ENCODE results near the gene SPC24. TPM values are rescaled to one million over a fixed set of nuclear protein-coding genes. Genes with fewer than 3 reads are reported as not detected.

SPC24 gene
- total and polyA plus RNA-seq, 9 of the 15 experiments (the other 6 are each of a cell fraction or from before 2014, with no cell fraction given), result 18.2 to 154 (median 60.9) TPM

DNA sequence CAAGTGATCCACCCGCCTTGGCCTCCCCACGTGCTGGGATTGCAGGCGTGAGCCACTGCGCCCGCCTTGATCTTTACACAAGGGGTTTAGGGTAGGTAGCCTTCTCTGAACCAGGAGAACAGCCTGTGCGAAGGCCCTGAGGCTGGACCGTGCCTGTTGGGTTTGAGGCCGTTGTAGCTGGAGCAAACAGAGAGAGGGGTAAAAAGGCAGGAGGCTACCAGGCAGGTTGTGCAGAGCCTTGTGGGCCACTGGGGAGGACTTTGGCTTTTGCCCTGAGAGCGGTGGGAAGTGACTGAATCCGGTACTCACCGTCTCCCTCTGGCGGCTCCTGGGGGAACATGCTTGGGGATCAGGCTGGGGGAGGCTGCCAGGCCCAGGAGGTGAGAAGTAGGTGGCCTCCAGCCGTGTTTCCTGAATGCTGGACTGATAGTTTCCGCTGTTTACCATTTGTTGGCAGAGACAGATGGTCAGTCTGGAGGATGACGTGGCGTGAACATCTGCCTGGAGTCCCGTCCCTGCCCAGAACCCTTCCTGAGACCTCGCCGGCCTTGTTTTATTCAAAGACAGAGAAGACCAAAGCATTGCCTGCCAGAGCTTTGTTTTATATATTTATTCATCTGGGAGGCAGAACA, 24.6 kb downstream of the SPC24 start (continued):
- TF ChIP-seq CBX1 (IDR thresholded peaks at IDR 0.05; ENCODE audit: low read depth) (0 out of 2 replicates have a peak, but pooled peaks have one; percentile 26), SMC3 (conservative IDR thresholded peaks at IDR 0.05; ENCODE audit: insufficient read depth, low read depth, low read length) (peak; percentile 64), L3MBTL2 (IDR thresholded peaks at IDR 0.05) (peak; percentile 57; the same call in 1 of the 2 replicates)

DNA sequence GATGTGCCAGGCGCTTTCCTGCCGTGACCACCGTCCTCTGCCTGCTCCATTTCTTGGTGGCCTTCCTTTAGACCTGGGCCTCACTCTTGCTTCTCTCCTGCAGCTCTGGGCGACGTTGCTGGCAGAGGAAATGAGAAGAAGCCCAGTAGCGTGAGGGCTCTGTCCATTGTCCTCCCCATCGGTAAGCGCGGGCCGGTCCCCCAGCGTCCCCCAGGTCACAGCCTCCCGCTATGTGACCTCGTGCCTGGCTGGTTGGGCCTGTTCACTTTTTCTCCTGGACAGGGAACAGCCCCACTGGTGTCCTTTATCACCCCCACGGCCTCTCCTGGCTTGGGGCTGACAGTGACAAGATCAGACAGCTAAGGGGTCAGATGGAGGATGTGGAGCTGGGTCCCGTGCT, 27.7 kb downstream of the SPC24 start:
- 92% methylated on average over 14 of the region's 15 CpGs for WGBS (ENCODE audit: insufficient coverage, low coverage, missing lambda C conversion rate)
- Histone ChIP-seq H3K27ac (ENCODE audit: extremely low read depth, low read depth, low read length) (no peak overlapping the region), H3K9me1 (ENCODE audit: control insufficient read depth, insufficient read depth, low read length) (peaks cover 3% of the 10 kb centered on the region), H3K4me1 (replicated peaks in 1 of 2; ENCODE audit: control insufficient read depth in 2 of 2, insufficient read depth in 2 of 2, low read length in 2 of 2) (peaks cover 0 to 4% of the 10 kb centered on the region in 2 experiments; a peak in 2 of 5 replicates), H3K27me3 (ENCODE audit: control insufficient read depth in 2 of 2, insufficient read depth in 2 of 2, low read length in 2 of 2) (no peaks in the 10 kb centered on the region), H4K20me1 (replicated peaks; ENCODE audit: control insufficient read depth, insufficient read depth, low read length) (peaks cover 24% of the 10 kb centered on the region), H3K9me3 (replicated peaks; ENCODE audit: control insufficient read depth, insufficient read depth, low read depth, low read length) (no peaks in the 10 kb centered on the region), H2AFZ (ENCODE audit: low read depth, low read length) (no peak overlapping the region), H3K36me3 (ENCODE audit: control insufficient read depth, insufficient read depth, low read length) (peaks cover 99% of the 10 kb centered on the region), H3K79me2 (ENCODE audit: control insufficient read depth, insufficient read depth, low read length) (peaks cover 15% of the 10 kb centered on the region), H3K4me3 (no peak overlapping the region), H3K9ac (ENCODE audit: insufficient read depth in 1 of 2, low read depth in 2 of 2, low read length in 2 of 2) (no peak overlapping the region), H3K4me2 (ENCODE audit: insufficient read depth, low read length) (no peak overlapping the region)
- FAIRE-seq, result no peak
- ChIA-PET POLR2A (interaction anchor here (1.1 kb wide), 1 partner anchor 10 kb away, joined by 3 read pairs; no protein-coding TSS in a partner anchor), CTCF (ENCODE audit: low intra/inter-chr PET ratio) (interaction anchor here (0.9 kb wide), 1 partner anchor 92 kb away, joined by 4 read pairs; no protein-coding TSS in a partner anchor)
- in situ Hi-C loops (cut with MboI), result no loop called here
- no TSS peak for BruUV-seq (replicated peaks)
- DNase-seq (ENCODE audit: extremely low read depth in 1 of 4, low spot score in 3 of 4), result no peak
- intact Hi-C loops (cut with micrococcal nuclease), result loop anchor here (5.0 kb wide), 1 partner anchor 91 kb away; no protein-coding TSS in a partner anchor
- ATAC-seq, result no peak
- TF ChIP-seq RBM22 (IDR thresholded peaks at IDR 0.05; ENCODE audit: low read depth, low read length, poor library complexity, severe bottlenecking) (peak; percentile 82), POLR2AphosphoS5 (IDR thresholded peaks at IDR 0.05; ENCODE audit: control insufficient read depth, insufficient read depth, low read depth, low read length) (peak; percentile 52; the same call in 1 of the 2 replicates), HMG20B (CRISPR knock-in tag; IDR thresholded peaks at IDR 0.05) (no peak), POLR2G (IDR thresholded peaks at IDR 0.05; ENCODE audit: low read depth, low read length) (peak; percentile 69), RBFOX2 (IDR thresholded peaks at IDR 0.05; ENCODE audit: low read depth, low read length) (peak; percentile 39; the same call in 1 of the 2 replicates), SUPT5H (IDR thresholded peaks at IDR 0.05) (peak; percentile 24; the same call in 1 of the 2 replicates), PTTG1 (tag; IDR thresholded peaks at IDR 0.05; ENCODE audit: low read depth) (no peak), POLR2A (conservative IDR thresholded peaks at IDR 0.05) (peak; percentile 46)
- TF ChIP-seq, protein P1, sequence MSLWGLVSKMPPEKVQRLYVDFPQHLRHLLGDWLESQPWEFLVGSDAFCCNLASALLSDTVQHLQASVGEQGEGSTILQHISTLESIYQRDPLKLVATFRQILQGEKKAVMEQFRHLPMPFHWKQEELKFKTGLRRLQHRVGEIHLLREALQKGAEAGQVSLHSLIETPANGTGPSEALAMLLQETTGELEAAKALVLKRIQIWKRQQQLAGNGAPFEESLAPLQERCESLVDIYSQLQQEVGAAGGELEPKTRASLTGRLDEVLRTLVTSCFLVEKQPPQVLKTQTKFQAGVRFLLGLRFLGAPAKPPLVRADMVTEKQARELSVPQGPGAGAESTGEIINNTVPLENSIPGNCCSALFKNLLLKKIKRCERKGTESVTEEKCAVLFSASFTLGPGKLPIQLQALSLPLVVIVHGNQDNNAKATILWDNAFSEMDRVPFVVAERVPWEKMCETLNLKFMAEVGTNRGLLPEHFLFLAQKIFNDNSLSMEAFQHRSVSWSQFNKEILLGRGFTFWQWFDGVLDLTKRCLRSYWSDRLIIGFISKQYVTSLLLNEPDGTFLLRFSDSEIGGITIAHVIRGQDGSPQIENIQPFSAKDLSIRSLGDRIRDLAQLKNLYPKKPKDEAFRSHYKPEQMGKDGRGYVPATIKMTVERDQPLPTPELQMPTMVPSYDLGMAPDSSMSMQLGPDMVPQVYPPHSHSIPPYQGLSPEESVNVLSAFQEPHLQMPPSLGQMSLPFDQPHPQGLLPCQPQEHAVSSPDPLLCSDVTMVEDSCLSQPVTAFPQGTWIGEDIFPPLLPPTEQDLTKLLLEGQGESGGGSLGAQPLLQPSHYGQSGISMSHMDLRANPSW (CRISPR knock-in tag; IDR thresholded peaks at IDR 0.05), result no peak
